HTR-8/SVneo (cell line): Measurements from ENCODE around the gene FOXO6.
"Not testable (repeated sequence)": the region's sequence is repeated elsewhere in the genome, so short reads cannot be mapped to it uniquely, and the experiment has no call there.

Experiments
- DNase-seq: peaks from one replicate; pipeline ENCODE4 v3.0.0; 2011; ENCODE audit warnings: low spot score, mixed read lengths; ENCODE audit not compliant: insufficient read length
- FAIRE-seq: peaks from 2 replicates; lab custom pipeline; 2011; peaks lifted over from hg19 to GRCh38; lab: Jason Lieb, UNC

FOXO6 gene

GRCh38 chr1:41328780-41329640 lies 32.2 kb upstream of the FOXO6 start:
- peak; percentile 92 for FAIRE-seq
- no peak for DNase-seq

DNA sequence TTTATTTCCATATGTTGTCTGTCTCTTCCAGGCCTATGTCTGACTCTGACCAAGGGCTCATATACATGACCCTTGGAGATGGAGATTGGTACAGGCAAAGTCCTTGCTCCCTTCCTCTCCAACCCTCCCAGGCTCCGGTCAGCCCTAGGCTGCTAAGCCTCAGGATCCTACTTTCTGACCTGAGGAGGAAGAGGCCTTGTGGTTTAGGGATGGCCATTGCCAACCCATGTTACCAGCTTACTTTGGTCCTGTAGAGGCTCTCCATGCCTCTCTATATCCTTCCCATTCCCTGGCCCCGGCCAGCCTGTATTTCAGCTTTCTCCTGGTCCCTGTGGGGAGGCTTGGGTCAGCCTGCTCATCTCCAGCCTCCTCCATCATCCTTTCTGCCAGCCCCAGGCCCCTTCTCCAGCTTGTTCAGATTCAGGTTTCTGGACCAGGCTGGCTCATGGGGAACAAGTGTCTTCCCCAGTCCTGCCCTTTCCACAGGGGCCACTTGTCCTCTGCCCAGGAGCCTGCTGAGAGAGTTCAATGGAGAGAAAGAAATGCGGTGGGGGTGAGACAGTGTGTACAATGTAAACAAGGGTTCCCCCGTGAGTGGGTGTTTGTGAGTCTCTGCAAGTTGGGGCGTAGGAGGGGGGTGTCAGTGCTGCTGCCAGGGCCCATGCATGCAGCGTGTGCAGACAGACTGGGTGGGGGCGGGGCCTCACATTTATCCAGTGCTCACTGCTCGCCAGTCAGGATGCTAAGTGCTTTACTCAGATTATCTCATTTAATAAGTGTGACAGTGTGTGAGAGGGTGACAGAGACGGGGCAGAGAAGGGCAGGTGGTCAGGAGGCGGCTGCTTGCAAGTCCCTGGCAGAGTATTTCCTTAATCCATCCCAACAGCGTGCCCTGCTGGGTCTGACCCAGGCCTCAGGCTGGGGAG lies 31.3 kb upstream of the FOXO6 start:
- FAIRE-seq (no peak), DNase-seq (no peak)

GRCh38 chr1:41330588-41331545 lies 30.4 kb upstream of the FOXO6 start:
- DNase-seq (no peak), FAIRE-seq (no peak)

- FAIRE-seq (no peak), DNase-seq (no peak)
Observed at GRCh38 chr1:41331546-41331917, 29.7 kb upstream of the FOXO6 start.

GRCh38 chr1:41332161-41332560 lies 29.1 kb upstream of the FOXO6 start:
- not testable (repeated sequence) for DNase-seq, FAIRE-seq

- FAIRE-seq (peak; percentile 92), DNase-seq (peak; percentile 48)
Observed at GRCh38 chr1:41333146-41333784, 28.0 kb upstream of the FOXO6 start.

DNA sequence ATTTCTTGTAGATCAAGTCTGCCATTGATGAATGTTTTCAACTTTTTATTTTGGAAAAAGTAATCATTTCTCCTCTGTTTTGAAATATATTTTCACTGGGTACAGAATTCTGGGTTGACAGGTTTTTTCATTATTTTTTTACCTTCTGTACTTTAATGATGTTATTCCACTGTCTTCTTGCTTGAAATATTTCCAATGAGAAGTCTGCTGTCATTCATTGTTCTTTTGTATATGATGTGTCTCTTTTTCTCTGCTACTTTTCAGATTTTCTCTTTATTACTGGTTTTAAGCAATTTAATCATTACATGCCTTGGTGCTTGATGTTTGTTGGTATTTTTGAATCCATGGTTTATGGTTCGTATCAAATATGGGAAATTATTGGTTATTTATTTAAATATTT lies 22.4 kb upstream of the FOXO6 start:
- FAIRE-seq (no peak), DNase-seq (no peak)

- FAIRE-seq (no peak), DNase-seq (no peak)
Observed at GRCh38 chr1:41340655-41341364, 20.4 kb upstream of the FOXO6 start.

GRCh38 chr1:41341365-41341683 lies 19.9 kb upstream of the FOXO6 start:
- FAIRE-seq (no peak), DNase-seq (no peak)

DNA sequence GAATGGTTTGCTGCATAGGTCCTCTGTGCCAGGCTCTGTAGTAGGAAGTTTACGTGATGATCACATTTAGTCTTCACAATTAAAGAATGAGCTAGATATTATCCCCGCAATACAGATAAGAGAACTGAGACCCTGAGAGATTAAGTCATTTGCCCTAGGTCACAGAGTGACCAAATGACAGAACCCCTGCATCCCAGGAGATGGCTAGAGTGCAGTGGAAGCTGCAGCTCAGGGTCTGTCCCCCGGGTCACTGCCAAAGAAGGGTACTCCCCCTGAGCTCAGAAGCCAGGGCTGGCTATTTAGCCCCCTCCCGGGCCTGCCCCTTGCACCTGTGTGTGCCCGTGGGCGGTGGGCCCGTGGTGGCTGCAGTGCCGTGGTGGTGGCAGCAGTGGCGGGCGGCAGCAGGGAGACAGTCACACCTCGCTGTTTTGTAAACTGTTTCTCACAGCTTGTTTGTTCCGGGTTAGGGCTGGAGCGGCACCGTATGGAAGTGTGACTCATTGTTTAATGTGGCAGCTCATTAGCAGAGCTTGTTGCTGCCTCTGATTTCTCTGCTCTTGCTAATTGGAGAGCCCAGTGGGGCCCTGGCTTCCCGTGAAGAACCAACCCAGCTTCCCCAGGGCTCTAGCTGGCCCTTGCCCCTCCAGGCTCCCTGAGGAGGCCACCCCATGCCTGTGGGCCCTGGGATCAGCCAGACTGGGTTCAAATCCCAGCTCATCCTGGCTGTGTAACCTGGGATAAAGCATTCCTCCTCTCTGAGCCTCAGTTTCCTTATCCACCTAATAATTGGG lies 19.3 kb upstream of the FOXO6 start:
- no peak for FAIRE-seq
- no peak for DNase-seq

DNA sequence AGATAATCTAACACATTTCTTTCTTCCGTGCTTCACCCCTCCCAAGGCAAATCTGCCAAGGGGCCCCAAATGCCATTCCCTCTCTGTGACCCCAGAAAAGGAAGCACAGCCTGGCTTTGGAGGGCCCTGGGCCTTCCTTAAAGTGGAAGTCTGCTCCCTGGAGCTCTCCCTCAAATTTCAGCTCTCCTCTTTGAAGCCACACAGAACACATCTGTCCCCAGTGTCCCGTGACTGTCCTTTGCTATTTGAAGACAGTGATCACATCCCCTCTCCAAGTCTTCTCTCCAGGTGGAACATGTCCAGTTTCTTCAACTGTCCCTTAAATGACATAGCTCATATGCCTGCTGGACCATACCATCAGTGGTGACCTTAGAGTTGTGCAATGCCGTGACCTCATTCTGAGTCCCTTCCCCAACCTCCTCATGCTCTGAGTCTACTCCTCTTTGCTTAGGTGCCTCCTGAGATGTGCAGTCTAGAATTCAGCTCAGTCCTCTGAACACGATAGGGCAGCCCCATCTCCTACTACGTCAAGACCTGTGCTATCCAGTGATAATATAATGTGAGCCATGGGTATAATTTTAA lies 18.4 kb upstream of the FOXO6 start:
- DNase-seq (no peak), FAIRE-seq (no peak)

- FAIRE-seq (no peak), DNase-seq (no peak)
Observed at GRCh38 chr1:41343790-41344699, 17.2 kb upstream of the FOXO6 start.

DNA sequence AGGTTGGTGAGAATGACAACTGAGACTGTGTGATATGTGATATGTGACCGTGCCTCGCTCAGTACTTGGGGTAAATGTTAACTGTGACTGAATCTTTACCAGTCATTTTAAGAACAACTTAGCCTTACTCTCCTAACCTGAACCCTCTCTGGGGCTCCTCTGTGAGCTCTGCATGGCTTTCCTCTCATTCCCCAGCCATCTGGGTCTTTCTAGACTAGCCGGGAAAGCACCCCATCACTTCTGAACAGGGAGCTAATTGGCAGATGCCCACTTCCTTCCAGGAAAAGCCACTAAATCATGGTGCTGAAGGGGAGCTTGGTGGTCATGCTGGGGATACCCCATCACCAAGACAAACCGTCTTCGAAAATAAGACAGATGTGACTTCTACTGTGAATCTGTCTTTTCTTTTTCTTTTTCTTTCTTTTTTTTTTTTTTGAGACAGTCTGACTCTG lies 16.5 kb upstream of the FOXO6 start:
- FAIRE-seq (no peak), DNase-seq (no peak)

GRCh38 chr1:41345434-41346075 lies 15.7 kb upstream of the FOXO6 start:
- no peak for DNase-seq
- FAIRE-seq = no peak

GRCh38 chr1:41347276-41347675 lies 14.0 kb upstream of the FOXO6 start:
- FAIRE-seq (no peak), DNase-seq (no peak)

DNA sequence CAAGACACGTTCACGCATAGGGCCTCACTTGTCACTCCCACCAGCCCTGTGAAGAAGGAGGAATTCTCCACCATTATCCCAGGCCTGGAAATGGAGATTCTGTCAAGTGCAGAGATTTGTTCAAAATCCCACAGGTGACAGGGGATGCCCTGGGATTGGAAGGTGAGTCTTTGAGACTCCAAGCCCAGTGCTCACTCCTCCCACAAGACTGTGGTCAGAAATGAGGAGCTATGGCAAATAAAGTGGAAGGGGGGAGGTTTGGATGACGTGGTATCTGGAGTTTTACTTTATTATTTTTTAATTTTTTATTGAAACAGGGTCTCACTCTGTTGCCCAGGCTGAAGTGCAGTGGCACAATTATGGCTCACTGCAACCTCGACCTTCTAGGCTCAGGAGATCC lies 12.8 kb upstream of the FOXO6 start:
- no peak for DNase-seq
- no peak for FAIRE-seq
